Liver (tissue), 9 donors: ENCODE results near the gene SEMA3C. TPM values are rescaled to one million over a fixed set of nuclear protein-coding genes. Genes with fewer than 3 reads are reported as not detected.
"Not testable (repeated sequence)": the region's sequence is repeated elsewhere in the genome, so short reads cannot be mapped to it uniquely, and the experiment has no call there.

Source experiments
- DNase-seq: peaks from one replicate; pipeline ENCODE4 v3.0.0-alpha.2; 2017; ENCODE audit warnings: low spot score
- H3K27ac ChIP-seq, 2 donors: one replicate each; pipeline ENCODE4 v1.7.0; 2013; ENCODE audit warnings: inconsistent platforms in 2 of 2, low read length in 2 of 2, control low read depth in 1 of 2, low read depth in 1 of 2, mild to moderate bottlenecking in 1 of 2
- H3K27me3 ChIP-seq, 4 donors: one replicate each; pipeline versions ENCODE4 v1.6.1 to v1.7.0; 2013; ENCODE audit warnings: low read length in 3 of 4, inconsistent platforms in 1 of 4, mild to moderate bottlenecking in 1 of 4, moderate library complexity in 1 of 4; ENCODE audit not compliant: control insufficient read depth in 4 of 4, insufficient read depth in 4 of 4
- H3K36me3 ChIP-seq, 4 donors: one replicate each; pipeline versions ENCODE4 v1.6.1 to v1.7.0; 2013; ENCODE audit warnings: low read length in 3 of 4, mild to moderate bottlenecking in 3 of 4, low read depth in 1 of 4, moderate library complexity in 1 of 4; ENCODE audit not compliant: control insufficient read depth in 4 of 4, insufficient read depth in 3 of 4
- H3K4me1 ChIP-seq, 4 donors: one replicate each; pipeline versions ENCODE4 v1.6.1 to v1.7.0; 2013; ENCODE audit warnings: low read length in 3 of 4, mild to moderate bottlenecking in 3 of 4, moderate library complexity in 1 of 4; ENCODE audit not compliant: control insufficient read depth in 4 of 4, insufficient read depth in 4 of 4
- H3K4me3 ChIP-seq, 3 donors: one replicate each; pipeline versions ENCODE4 v1.6.1 to v1.7.0; 2013; ENCODE audit warnings: low read length in 3 of 3, control low read depth in 1 of 3, low read depth in 1 of 3, mild to moderate bottlenecking in 1 of 3
- H3K9ac ChIP-seq, 2 donors: one replicate each; pipeline ENCODE4 v1.7.0; 2013; ENCODE audit warnings: low read length in 2 of 2, mild to moderate bottlenecking in 2 of 2, moderate library complexity in 2 of 2, control low read depth in 1 of 2, low read depth in 1 of 2
- H3K9me3 ChIP-seq, 4 donors: one replicate each; pipeline versions ENCODE4 v1.6.1 to v1.7.0; 2013; ENCODE audit warnings: low read length in 3 of 4; ENCODE audit not compliant: control insufficient read depth in 4 of 4
- EGR1 ChIP-seq, 2 donors: IDR thresholded peaks; 2 replicates each; pipeline ENCODE4 v1.6.1; 2016 to 2018; ENCODE audit warnings: antibody characterized with exemption in 2 of 2, low read depth in 2 of 2
- HNF4A ChIP-seq, 2 donors: conservative IDR thresholded peaks; 2 replicates each; pipeline ENCODE4 v1.6.1; 2016; ENCODE audit warnings: antibody characterized with exemption in 2 of 2, mild to moderate bottlenecking in 2 of 2
- HNF4G ChIP-seq: IDR thresholded peaks from 2 replicates; pipeline ENCODE4 v1.6.1; 2016; ENCODE audit warnings: antibody characterized with exemption
- JUND ChIP-seq, 2 donors: IDR thresholded peaks; 2 replicates each; pipeline ENCODE4 v1.6.1; 2016; ENCODE audit warnings: antibody characterized with exemption in 2 of 2
- NR2F2 ChIP-seq: IDR thresholded peaks from 2 replicates; pipeline ENCODE4 v1.6.1; 2016; ENCODE audit warnings: antibody characterized with exemption
- RXRA ChIP-seq, 2 donors: IDR thresholded peaks; 2 replicates each; pipeline ENCODE4 v1.6.1; 2017 to 2018; ENCODE audit warnings: antibody characterized with exemption in 2 of 2, mild to moderate bottlenecking in 1 of 2
- SP1 ChIP-seq: IDR thresholded peaks from 2 replicates; pipeline ENCODE4 v1.6.1; 2018; ENCODE audit warnings: antibody characterized with exemption, mild to moderate bottlenecking
- TAF1 ChIP-seq: conservative IDR thresholded peaks from 2 replicates; pipeline ENCODE4 v1.6.1; 2016; ENCODE audit warnings: antibody characterized with exemption, mild to moderate bottlenecking
- YY1 ChIP-seq: IDR thresholded peaks from 2 replicates; pipeline ENCODE4 v1.6.1; 2016; ENCODE audit warnings: antibody characterized with exemption, mild to moderate bottlenecking
- WGBS: extraction: QIAGEN DNeasy Blood & Tissue Kit; methylation state at CpG from one replicate; pipeline ENCODE4 v1.1.7; 2013; 5-methylcytosine and 5-hydroxymethylcytosine counted together
- polyA plus RNA-seq, 2 donors: library from polyadenylated mRNA; stranded (reverse) in 1 of 2; unstranded in 1 of 2; fragments of 200-250 nt in 1 of 2; fragments of >200 nt in 1 of 2; fragmentation: Nextera tagmentation in 1 of 2; extraction: Ambion mirVana in 1 of 2; gene quantifications; one replicate each; pipeline versions ENCODE4 v1.2.1 to v1.2.3, GENCODE V29; 2013 to 2015
- total RNA-seq, 2 donors: library from RNA; depleted of rRNA; stranded (reverse); fragments of >200 nt; gene quantifications; one replicate each; pipeline ENCODE4 v1.2.3, GENCODE V29; 2014
- TF ChIP-seq, protein P1 (sequence below): IDR thresholded peaks from 2 replicates; pipeline ENCODE4 v1.6.1; 2016; ENCODE audit warnings: antibody characterized with exemption
- TF ChIP-seq, protein P2 (sequence below): IDR thresholded peaks from 2 replicates; pipeline ENCODE4 v1.6.1; 2016; ENCODE audit warnings: antibody characterized with exemption
- TF ChIP-seq, protein P3 (sequence below): IDR thresholded peaks from 2 replicates; pipeline ENCODE4 v1.6.1; 2016; ENCODE audit warnings: antibody characterized with exemption, mild to moderate bottlenecking
- TF ChIP-seq, protein P4 (sequence below): IDR thresholded peaks from 2 replicates; pipeline ENCODE4 v1.6.1; 2016; ENCODE audit warnings: antibody characterized with exemption
- donor health status: healthy.
- donor health status: healthy.
- donor health status: healthy.
- donor health status: healthy.
- donor health status: healthy.

SEMA3C gene
- total and polyA plus RNA-seq, 4 donors, result 0.20 to 1.8 (median 0.64) TPM

DNA sequence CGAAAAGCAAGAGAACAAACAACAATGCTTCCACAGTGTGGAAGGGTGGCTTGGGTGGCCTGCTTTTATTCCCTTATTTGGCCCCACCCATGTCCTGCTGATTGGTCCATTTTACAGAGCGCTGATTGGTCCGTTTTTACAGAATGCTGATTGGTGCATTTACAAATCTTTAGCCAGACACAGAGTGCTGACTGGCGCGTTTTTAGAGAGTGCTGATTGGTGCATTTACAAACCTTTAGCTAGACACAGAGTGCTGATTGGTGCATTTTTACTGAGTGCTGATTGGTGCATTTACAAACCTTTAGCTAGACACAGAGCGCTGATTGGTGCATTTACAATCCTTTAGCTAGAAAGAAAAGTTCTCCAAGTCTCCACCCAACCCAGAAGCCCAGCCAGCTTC lies 8.1 kb upstream of the SEMA3C start:
- not testable (repeated sequence) for DNase-seq, H3K9ac ChIP-seq, H3K27me3 ChIP-seq, H3K4me3 ChIP-seq, H3K9me3 ChIP-seq, H3K27ac ChIP-seq, H3K4me1 ChIP-seq, H3K36me3 ChIP-seq
- 92% methylated on average over 6 of the region's 6 CpGs for WGBS

DNA sequence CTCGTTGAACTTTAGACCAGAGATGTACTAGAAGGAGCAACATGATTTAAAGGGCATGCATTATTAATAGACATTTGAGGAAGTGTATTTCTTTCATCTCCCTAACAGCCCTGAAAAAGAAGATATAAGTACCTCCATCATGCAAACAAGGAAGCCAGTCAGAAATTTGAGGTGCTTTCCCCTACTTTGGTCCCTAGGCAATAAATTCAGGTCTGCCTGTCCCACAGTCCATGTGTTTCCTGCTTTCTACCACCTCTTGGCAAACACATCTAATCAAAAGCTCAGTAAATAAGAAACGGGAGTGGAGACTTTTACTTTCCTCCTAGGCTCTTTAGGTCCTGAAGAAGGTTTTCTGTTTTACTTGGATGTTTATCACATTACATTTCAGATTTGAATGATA lies 5.2 kb upstream of the SEMA3C start:
- no peaks in the 10 kb centered on the region for H3K36me3 ChIP-seq
- DNase-seq, result no peak
- TF ChIP-seq EGR1 (IDR thresholded peaks at IDR 0.05; ENCODE audit: low read depth in 2 of 2), result no peak
- TF ChIP-seq, protein P1, sequence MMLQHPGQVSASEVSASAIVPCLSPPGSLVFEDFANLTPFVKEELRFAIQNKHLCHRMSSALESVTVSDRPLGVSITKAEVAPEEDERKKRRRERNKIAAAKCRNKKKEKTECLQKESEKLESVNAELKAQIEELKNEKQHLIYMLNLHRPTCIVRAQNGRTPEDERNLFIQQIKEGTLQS, result no peak
- H3K27ac ChIP-seq, result no peak overlapping the region
- no peak overlapping the region for H3K9ac ChIP-seq
- WGBS, result 43% methylated on average over 2 of the region's 2 CpGs
- peaks cover 0 to 3% (median 0%) of the 10 kb centered on the region in 4 donors for H3K27me3 ChIP-seq
- no peaks in the 10 kb centered on the region for H3K9me3 ChIP-seq
- H3K4me3 ChIP-seq, result no peak overlapping the region
- H3K4me1 ChIP-seq, result peaks cover 4 to 9% (median 7%) of the 10 kb centered on the region in 4 donors

DNA sequence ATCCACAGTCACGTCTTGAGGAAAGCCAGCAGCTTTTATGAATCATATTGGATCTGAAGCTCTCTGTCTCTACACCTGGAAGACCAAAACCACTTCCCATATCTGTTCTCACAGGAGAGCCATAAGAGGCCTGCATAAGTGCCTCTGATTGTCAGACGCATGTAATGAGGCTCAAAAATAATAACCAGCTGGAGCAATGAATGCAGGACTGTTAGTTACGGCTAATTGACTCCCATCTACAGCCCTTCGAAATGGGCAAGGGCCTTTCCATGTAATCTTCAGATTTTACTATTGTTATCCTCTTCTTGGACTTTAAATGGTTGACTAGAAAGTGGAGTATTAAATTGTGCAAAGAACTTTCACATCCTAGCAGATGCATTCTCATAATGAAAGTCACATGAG lies 4.4 kb upstream of the SEMA3C start:
- DNase-seq, result no peak
- Histone ChIP-seq H3K4me1 (peaks cover 9 to 18% (median 12%) of the 10 kb centered on the region in 4 donors), H3K9me3 (no peaks in the 10 kb centered on the region), H3K4me3 (no peak overlapping the region), H3K27me3 (peaks cover 0 to 3% (median under 1%) of the 10 kb centered on the region in 4 donors), H3K36me3 (no peaks in the 10 kb centered on the region), H3K27ac (no peak overlapping the region), H3K9ac (no peak overlapping the region)
- TF ChIP-seq, protein P2, sequence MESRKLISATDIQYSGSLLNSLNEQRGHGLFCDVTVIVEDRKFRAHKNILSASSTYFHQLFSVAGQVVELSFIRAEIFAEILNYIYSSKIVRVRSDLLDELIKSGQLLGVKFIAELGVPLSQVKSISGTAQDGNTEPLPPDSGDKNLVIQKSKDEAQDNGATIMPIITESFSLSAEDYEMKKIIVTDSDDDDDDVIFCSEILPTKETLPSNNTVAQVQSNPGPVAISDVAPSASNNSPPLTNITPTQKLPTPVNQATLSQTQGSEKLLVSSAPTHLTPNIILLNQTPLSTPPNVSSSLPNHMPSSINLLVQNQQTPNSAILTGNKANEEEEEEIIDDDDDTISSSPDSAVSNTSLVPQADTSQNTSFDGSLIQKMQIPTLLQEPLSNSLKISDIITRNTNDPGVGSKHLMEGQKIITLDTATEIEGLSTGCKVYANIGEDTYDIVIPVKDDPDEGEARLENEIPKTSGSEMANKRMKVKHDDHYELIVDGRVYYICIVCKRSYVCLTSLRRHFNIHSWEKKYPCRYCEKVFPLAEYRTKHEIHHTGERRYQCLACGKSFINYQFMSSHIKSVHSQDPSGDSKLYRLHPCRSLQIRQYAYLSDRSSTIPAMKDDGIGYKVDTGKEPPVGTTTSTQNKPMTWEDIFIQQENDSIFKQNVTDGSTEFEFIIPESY, result no peak
- WGBS, result 83% methylated on average over 4 of the region's 4 CpGs

DNA sequence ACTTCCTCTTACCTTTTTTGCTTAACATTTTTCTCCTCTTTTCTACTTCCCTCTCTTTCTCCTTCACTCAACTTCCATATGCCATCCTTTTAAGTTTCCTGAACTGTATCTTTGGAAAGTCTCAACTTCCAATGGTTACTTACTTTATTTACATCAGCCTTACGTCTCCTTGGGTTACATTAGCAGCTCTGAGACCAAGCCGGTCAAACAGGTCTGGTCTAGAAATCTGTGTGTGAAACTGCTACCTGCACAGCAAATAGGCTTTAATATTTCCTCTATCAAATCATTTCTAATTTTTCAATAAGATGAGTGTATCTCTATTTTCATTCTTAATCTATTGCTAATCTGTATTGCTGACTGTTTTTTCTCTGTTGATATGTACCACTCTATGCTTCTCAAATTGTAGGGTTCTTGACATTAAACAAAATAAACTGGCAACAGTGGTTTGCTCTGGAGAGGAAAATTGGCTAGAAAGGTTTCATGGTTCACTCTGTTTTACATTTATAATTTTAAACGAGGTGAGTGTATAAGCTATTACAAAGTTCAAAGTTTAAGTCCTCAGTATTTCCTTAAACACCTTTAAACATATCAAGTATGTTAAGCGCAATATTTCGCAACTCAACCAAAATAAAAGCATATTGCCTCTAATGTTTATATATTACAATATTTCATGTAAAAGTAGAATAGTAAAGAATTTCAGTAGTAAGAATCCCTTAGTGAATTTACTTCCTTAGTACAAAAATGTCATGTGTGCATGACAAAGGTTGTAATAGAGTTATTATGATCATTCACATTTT lies 3.6 kb upstream of the SEMA3C start:
- H3K36me3 ChIP-seq, result no peaks in the 10 kb centered on the region
- H3K4me3 ChIP-seq, result no peak overlapping the region
- peaks cover 9 to 18% (median 13%) of the 10 kb centered on the region in 4 donors for H3K4me1 ChIP-seq
- DNase-seq, result no peak
- H3K27ac ChIP-seq, result no peak overlapping the region
- H3K27me3 ChIP-seq, result peaks cover 0 to 3% (median 1%) of the 10 kb centered on the region in 4 donors
- no peaks in the 10 kb centered on the region for H3K9me3 ChIP-seq
- 66% methylated on average over 5 of the region's 5 CpGs for WGBS
- no peak overlapping the region for H3K9ac ChIP-seq
- TF ChIP-seq HNF4G, result no peak
- no peak for TF ChIP-seq NR2F2
- TF ChIP-seq, protein P3, sequence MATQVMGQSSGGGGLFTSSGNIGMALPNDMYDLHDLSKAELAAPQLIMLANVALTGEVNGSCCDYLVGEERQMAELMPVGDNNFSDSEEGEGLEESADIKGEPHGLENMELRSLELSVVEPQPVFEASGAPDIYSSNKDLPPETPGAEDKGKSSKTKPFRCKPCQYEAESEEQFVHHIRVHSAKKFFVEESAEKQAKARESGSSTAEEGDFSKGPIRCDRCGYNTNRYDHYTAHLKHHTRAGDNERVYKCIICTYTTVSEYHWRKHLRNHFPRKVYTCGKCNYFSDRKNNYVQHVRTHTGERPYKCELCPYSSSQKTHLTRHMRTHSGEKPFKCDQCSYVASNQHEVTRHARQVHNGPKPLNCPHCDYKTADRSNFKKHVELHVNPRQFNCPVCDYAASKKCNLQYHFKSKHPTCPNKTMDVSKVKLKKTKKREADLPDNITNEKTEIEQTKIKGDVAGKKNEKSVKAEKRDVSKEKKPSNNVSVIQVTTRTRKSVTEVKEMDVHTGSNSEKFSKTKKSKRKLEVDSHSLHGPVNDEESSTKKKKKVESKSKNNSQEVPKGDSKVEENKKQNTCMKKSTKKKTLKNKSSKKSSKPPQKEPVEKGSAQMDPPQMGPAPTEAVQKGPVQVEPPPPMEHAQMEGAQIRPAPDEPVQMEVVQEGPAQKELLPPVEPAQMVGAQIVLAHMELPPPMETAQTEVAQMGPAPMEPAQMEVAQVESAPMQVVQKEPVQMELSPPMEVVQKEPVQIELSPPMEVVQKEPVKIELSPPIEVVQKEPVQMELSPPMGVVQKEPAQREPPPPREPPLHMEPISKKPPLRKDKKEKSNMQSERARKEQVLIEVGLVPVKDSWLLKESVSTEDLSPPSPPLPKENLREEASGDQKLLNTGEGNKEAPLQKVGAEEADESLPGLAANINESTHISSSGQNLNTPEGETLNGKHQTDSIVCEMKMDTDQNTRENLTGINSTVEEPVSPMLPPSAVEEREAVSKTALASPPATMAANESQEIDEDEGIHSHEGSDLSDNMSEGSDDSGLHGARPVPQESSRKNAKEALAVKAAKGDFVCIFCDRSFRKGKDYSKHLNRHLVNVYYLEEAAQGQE, result no peak
- no peak for TF ChIP-seq JUND (IDR thresholded peaks at IDR 0.05)
- TF ChIP-seq YY1, result no peak
- TF ChIP-seq HNF4A (conservative IDR thresholded peaks at IDR 0.05), result no peak
- TF ChIP-seq, protein P4, sequence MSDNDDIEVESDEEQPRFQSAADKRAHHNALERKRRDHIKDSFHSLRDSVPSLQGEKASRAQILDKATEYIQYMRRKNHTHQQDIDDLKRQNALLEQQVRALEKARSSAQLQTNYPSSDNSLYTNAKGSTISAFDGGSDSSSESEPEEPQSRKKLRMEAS, result no peak
- TF ChIP-seq SP1, result no peak
- TF ChIP-seq RXRA (IDR thresholded peaks at IDR 0.05), result no peak
- no peak for TF ChIP-seq TAF1
